HEK293 (cell line): ENCODE data around the gene XDH.

Experiments used
- CTCF ChIA-PET: fragments of 350-600 bp; formaldehyde crosslinking; extraction: SDS; loops from one replicate; lab custom pipeline; 2021; ENCODE audit warnings: antibody characterized with exemption; lab: Yijun Ruan, JAX
- POLR2A ChIA-PET: fragments of 300-600 bp; formaldehyde crosslinking; extraction: SDS; loops from one replicate; lab custom pipeline; 2020; ENCODE audit warnings: antibody characterized with exemption, inconsistent platforms; lab: Yijun Ruan, JAX
- H3K27ac ChIP-seq: fragments of 200-500 bp; sonication (Bioruptor generic); 2 replicates; pipeline ENCODE4 v1.5.1; 2014; ENCODE audit warnings: low read depth, low read length, control low read depth, inconsistent platforms; ENCODE audit errors: extremely low read depth
- H3K36me3 ChIP-seq, 2 experiments: fragments of 200-500 bp in 1 of 2; sonication (Bioruptor generic) in 1 of 2; 1 replicate in 1 of 2; 2 replicates in 1 of 2; pipeline ENCODE4 v1.5.1; 2014 to 2017; ENCODE audit warnings: inconsistent platforms in 2 of 2, low read length in 2 of 2; ENCODE audit not compliant: control insufficient read depth in 2 of 2, insufficient read depth in 1 of 2
- H3K4me1 ChIP-seq: fragments of 200-500 bp; sonication (Bioruptor generic); 2 replicates; pipeline ENCODE4 v1.5.1; 2014; ENCODE audit warnings: mild to moderate bottlenecking, low read length, inconsistent platforms; ENCODE audit not compliant: control insufficient read depth, insufficient read depth
- H3K4me3 ChIP-seq: 2 replicates; pipeline ENCODE4 v1.5.1; 2011; ENCODE audit warnings: low read depth, mild to moderate bottlenecking, control low read depth, low read length, moderate library complexity
- H3K9me3 ChIP-seq: fragments of 200-500 bp; sonication (Bioruptor generic); 2 replicates; pipeline ENCODE4 v1.5.1; 2014; ENCODE audit warnings: low read depth, low read length, inconsistent platforms; ENCODE audit not compliant: control insufficient read depth, insufficient read depth
- ATF2 ChIP-seq: fragments of 450-650 bp; formaldehyde crosslinking; IDR thresholded peaks from 2 replicates; pipeline ENCODE4 v1.5.1; 2016; ENCODE audit warnings: missing biosample characterization, missing genetic modification characterization, low read depth
- EGR2 ChIP-seq: fragments of 450-650 bp; formaldehyde crosslinking; IDR thresholded peaks from 2 replicates; pipeline ENCODE4 v1.5.1; 2016; ENCODE audit warnings: low read depth, missing biosample characterization, missing genetic modification characterization
- GLI4 ChIP-seq: fragments of 450-650 bp; formaldehyde crosslinking; IDR thresholded peaks from 2 replicates; pipeline ENCODE4 v1.5.1; 2016; ENCODE audit warnings: missing biosample characterization, missing genetic modification characterization
- MZF1 ChIP-seq: fragments of 450-650 bp; formaldehyde crosslinking; IDR thresholded peaks from 2 replicates; pipeline ENCODE4 v1.5.1; 2017; ENCODE audit warnings: missing biosample characterization, missing genetic modification characterization, borderline replicate concordance
- ZBTB20 ChIP-seq: fragments of 450-650 bp; formaldehyde crosslinking; IDR thresholded peaks from 2 replicates; pipeline ENCODE4 v1.5.1; 2016; ENCODE audit warnings: missing biosample characterization, missing genetic modification characterization
- ZFHX2 ChIP-seq: fragments of 450-650 bp; formaldehyde crosslinking; conservative IDR thresholded peaks from 2 replicates; pipeline ENCODE4 v1.5.1; 2016; ENCODE audit warnings: missing biosample characterization, missing genetic modification characterization
- ZNF155 ChIP-seq: fragments of 450-650 bp; formaldehyde crosslinking; IDR thresholded peaks from 2 replicates; pipeline ENCODE4 v1.5.1; 2016; ENCODE audit warnings: missing biosample characterization, missing genetic modification characterization
- ZNF2 ChIP-seq: fragments of 450-650 bp; formaldehyde crosslinking; IDR thresholded peaks from 2 replicates; pipeline ENCODE4 v1.5.1; 2016; ENCODE audit warnings: missing biosample characterization, missing genetic modification characterization
- ZNF221 ChIP-seq: fragments of 450-650 bp; formaldehyde crosslinking; IDR thresholded peaks from 2 replicates; pipeline ENCODE4 v1.5.1; 2017; ENCODE audit warnings: missing biosample characterization, missing genetic modification characterization, borderline replicate concordance
- ZNF223 ChIP-seq: fragments of 450-650 bp; formaldehyde crosslinking; IDR thresholded peaks from 2 replicates; pipeline ENCODE4 v1.5.1; 2016; ENCODE audit warnings: missing biosample characterization, missing genetic modification characterization
- ZNF24 ChIP-seq: fragments of 450-650 bp; formaldehyde crosslinking; IDR thresholded peaks from 2 replicates; pipeline ENCODE4 v1.5.1; 2016; ENCODE audit warnings: missing biosample characterization, missing genetic modification characterization
- ZNF341 ChIP-seq: fragments of 450-650 bp; formaldehyde crosslinking; IDR thresholded peaks from 2 replicates; pipeline ENCODE4; 2016; ENCODE audit warnings: low read depth, missing biosample characterization, missing genetic modification characterization
- ZNF354C ChIP-seq: fragments of 450-650 bp; formaldehyde crosslinking; IDR thresholded peaks from 2 replicates; pipeline ENCODE4 v1.5.1; 2016; ENCODE audit warnings: missing biosample characterization, missing genetic modification characterization, low read depth, borderline replicate concordance
- ZNF404 ChIP-seq: fragments of 450-650 bp; formaldehyde crosslinking; IDR thresholded peaks from 2 replicates; pipeline ENCODE4 v1.5.1; 2017; ENCODE audit warnings: missing biosample characterization, missing genetic modification characterization
- ZNF473 ChIP-seq: fragments of 450-650 bp; formaldehyde crosslinking; IDR thresholded peaks from 2 replicates; pipeline ENCODE4 v1.5.1; 2017; ENCODE audit warnings: missing biosample characterization, missing genetic modification characterization
- ZNF561 ChIP-seq: fragments of 450-650 bp; IDR thresholded peaks from 2 replicates; pipeline ENCODE4 v1.5.1; 2018; ENCODE audit warnings: missing biosample characterization, missing genetic modification characterization, borderline replicate concordance
- ZNF600 ChIP-seq: fragments of 450-650 bp; formaldehyde crosslinking; IDR thresholded peaks from 2 replicates; pipeline ENCODE4 v1.5.1; 2016; ENCODE audit warnings: missing biosample characterization, missing genetic modification characterization
- ZNF654 ChIP-seq: fragments of 450-650 bp; formaldehyde crosslinking; IDR thresholded peaks from 2 replicates; pipeline ENCODE4 v1.5.1; 2016; ENCODE audit warnings: low read depth, missing biosample characterization, missing genetic modification characterization
- ZNF707 ChIP-seq: fragments of 450-650 bp; formaldehyde crosslinking; IDR thresholded peaks from 2 replicates; pipeline ENCODE4 v1.5.1; 2016; ENCODE audit warnings: missing biosample characterization, missing genetic modification characterization
- ZNF792 ChIP-seq: fragments of 450-650 bp; formaldehyde crosslinking; IDR thresholded peaks from 2 replicates; pipeline ENCODE4 v1.5.1; 2016; ENCODE audit warnings: missing biosample characterization, missing genetic modification characterization
- ZSCAN16 ChIP-seq: fragments of 450-650 bp; formaldehyde crosslinking; IDR thresholded peaks from 2 replicates; pipeline ENCODE4 v1.5.1; 2016; ENCODE audit warnings: missing biosample characterization, missing genetic modification characterization

The XDH gene

GRCh38 chr2:31415421-31415820, 879 bp upstream of the XDH start:
- Histone ChIP-seq H3K4me3 (no peak overlapping the region), H3K36me3 (no peaks in the 10 kb centered on the region), H3K27ac (no peak overlapping the region), H3K9me3 (no peaks in the 10 kb centered on the region), H3K4me1 (peaks cover 4% of the 10 kb centered on the region)
- ChIA-PET POLR2A (no interaction called here), CTCF (interaction anchor here (0.9 to 2.1 kb wide), 2 partner anchors 16 to 108 kb away, joined by 3 to 6 read pairs; no protein-coding TSS in a partner anchor)
- TF ChIP-seq ZNF561 (tag by site-specific recombination) (no peak), ZNF223 (tag by site-specific recombination) (no peak), ZBTB20 (tag by site-specific recombination) (no peak), ZNF707 (tag by site-specific recombination) (no peak), ZSCAN16 (tag by site-specific recombination) (no peak), ZNF155 (no peak), ZNF792 (no peak), ZNF341 (tag by site-specific recombination) (no peak), ZNF473 (no peak), GLI4 (tag by site-specific recombination) (no peak), ZNF600 (tag by site-specific recombination) (no peak)

DNA sequence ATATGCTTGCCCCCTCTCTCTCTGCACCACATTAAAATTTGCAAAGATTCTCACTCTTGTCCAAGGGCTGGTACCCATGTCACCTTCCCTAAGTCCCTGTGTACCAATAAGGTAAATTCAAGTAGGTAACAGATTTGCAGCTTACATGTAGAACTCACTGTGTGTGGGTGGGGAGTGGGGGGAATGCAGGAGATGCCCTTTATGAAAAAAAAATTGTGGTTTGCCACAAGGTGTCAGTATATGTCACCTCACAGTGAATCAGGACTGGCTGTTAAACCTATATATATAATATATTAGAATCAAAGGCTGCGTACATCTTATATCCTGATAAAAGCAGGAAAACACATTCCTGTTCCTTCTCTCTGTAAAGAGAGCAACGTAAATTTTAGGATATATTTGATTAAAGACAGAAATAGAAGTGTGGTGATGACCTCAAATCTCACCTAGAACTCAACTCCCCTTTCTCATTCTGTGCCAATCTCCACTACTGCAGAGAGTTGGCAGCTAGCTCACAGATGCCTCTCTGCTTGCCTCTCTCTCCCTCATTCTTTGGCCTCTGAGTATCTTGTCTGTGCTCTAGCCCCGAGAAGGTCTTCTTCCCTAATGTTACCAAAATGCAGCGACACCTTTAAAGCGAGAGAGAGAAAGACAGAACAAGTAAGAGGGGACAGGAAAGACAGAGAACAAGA, 536 bp downstream of the XDH start:
- ChIA-PET CTCF (interaction anchor here (0.7 to 2.1 kb wide), 6 partner anchors 9 to 344 kb away, joined by 3 to 7 read pairs (median 3); no protein-coding TSS in a partner anchor), POLR2A (no interaction called here)
- no peaks in the 10 kb centered on the region for H3K9me3 ChIP-seq
- H3K4me1 ChIP-seq = peaks cover 2% of the 10 kb centered on the region; the same call in 1 of the 2 replicates
- no peak overlapping the region for H3K4me3 ChIP-seq
- TF ChIP-seq ZNF221 (tag by site-specific recombination) = no peak
- TF ChIP-seq ZNF654 (tag by site-specific recombination) = peak; percentile 33
- no peak for TF ChIP-seq ATF2
- TF ChIP-seq EGR2 = 0 out of 2 replicates have a peak, but pooled peaks have one; percentile 25
- peak; percentile 47; the same call in 1 of the 2 replicates for TF ChIP-seq ZFHX2 (tag by site-specific recombination)
- no peaks in the 10 kb centered on the region for H3K36me3 ChIP-seq
- H3K27ac ChIP-seq = no peak overlapping the region

DNA sequence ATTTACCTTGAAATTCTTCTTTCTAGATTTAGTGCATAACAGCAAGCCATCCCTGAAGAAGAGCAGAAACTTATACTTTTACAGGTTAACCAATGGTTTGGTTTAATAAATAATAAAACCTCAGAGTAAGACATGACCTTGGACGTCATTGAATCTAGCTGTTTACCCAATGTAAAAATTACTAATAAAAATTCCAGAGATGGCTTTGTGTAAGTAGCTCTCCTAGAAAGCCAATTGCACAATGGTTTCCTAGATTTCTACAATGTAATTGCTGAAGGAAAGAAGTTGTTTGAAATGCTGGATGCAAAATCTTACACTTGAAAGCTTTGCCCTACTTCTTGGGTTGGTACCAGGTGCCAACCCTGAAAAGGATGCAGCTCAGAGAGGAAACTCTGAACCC, 1.5 kb downstream of the XDH start:
- H3K9me3 ChIP-seq = no peaks in the 10 kb centered on the region
- CTCF ChIA-PET = interaction anchor here (0.6 to 1.6 kb wide), 5 partner anchors 10 to 288 kb away, joined by 3 to 7 read pairs (median 3); no protein-coding TSS in a partner anchor
- no peaks in the 10 kb centered on the region for H3K36me3 ChIP-seq
- H3K4me3 ChIP-seq = no peak overlapping the region
- no peak overlapping the region for H3K27ac ChIP-seq
- POLR2A ChIA-PET = no interaction called here
- no peak for TF ChIP-seq ZNF404
- TF ChIP-seq ZNF2 (tag by site-specific recombination) = no peak
- no peak for TF ChIP-seq ZNF155
- H3K4me1 ChIP-seq = peaks cover 2% of the 10 kb centered on the region; the same call in 1 of the 2 replicates

GRCh38 chr2:31411771-31412170, 2.8 kb downstream of the XDH start:
- peaks cover 2% of the 10 kb centered on the region; the same call in 1 of the 2 replicates for H3K4me1 ChIP-seq
- no peaks in the 10 kb centered on the region for H3K36me3 ChIP-seq
- ChIA-PET CTCF (interaction anchor here (0.6 kb wide), 1 partner anchor 16 kb away, joined by 4 read pairs; no protein-coding TSS in a partner anchor), POLR2A (no interaction called here)
- TF ChIP-seq ZNF354C (tag by site-specific recombination) = no peak
- no peak for TF ChIP-seq MZF1 (tag by site-specific recombination)
- no peak for TF ChIP-seq ZNF24 (tag by site-specific recombination)
- H3K9me3 ChIP-seq = no peaks in the 10 kb centered on the region
- H3K4me3 ChIP-seq = no peak overlapping the region
- no peak overlapping the region for H3K27ac ChIP-seq
